ENCODE measurements around the gene CTTNBP2NL.

DNA sequence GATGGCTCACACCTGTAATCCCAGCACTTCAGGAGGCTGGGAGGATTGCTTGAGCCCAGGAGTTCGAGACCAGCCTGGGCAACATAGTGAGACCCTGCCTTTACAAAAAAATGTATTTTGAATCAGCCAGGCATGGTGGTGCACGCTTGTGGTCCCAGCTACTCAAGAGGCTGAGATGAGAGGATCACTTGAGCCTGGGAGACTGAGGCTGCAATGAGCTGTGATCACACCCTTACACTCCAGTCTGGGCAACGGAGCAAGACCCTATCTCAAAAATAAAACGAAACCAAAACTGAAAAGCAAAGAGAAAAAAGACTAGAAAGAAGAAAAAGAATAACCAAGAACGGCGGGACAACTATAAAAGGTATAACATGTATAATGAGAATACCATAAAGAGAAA, 97.3 kb downstream of the CTTNBP2NL start:
- no peak for TF ChIP-seq ZNF274 (IDR thresholded peaks at IDR 0.05; ENCODE audit: low read depth, low read length)
- TF ChIP-seq SUZ12 (IDR thresholded peaks at IDR 0.05; ENCODE audit: extremely low read depth, insufficient read depth, insufficient read length) = no peak
